Neutrophil (primary cell): ENCODE data around the gene MYO5B.

Experiments
- H3K27ac ChIP-seq: fragments of 200-600 bp; sonication (generic); 2 replicates; pipeline ENCODE4 v1.5.1; 2016; ENCODE audit warnings: mild to moderate bottlenecking, moderate library complexity
- H3K27me3 ChIP-seq: fragments of 200-600 bp; sonication (generic); 2 replicates; pipeline ENCODE4 v1.6.0; 2016; ENCODE audit warnings: mild to moderate bottlenecking
- H3K36me3 ChIP-seq: fragments of 200-600 bp; sonication (generic); 2 replicates; pipeline ENCODE4 v1.5.1; 2017
- H3K4me1 ChIP-seq, 2 experiments: fragments of 200-600 bp in 1 of 2; sonication (generic) in 1 of 2; 1 replicate in 1 of 2; 2 replicates in 1 of 2; pipeline versions ENCODE4 v1.5.1 to v1.6.1; 2013 to 2016; ENCODE audit warnings: low read depth in 1 of 2, low read length in 1 of 2, mild to moderate bottlenecking in 1 of 2, moderate library complexity in 1 of 2; ENCODE audit not compliant: control insufficient read depth in 1 of 2, insufficient read depth in 1 of 2
- H3K4me3 ChIP-seq, 2 experiments: fragments of 200-600 bp in 1 of 2; sonication (generic) in 1 of 2; 1 replicate in 1 of 2; 2 replicates in 1 of 2; pipeline ENCODE4 v1.5.1; 2013 to 2016; ENCODE audit warnings: low read depth in 1 of 2, low read length in 1 of 2, mild to moderate bottlenecking in 1 of 2, moderate library complexity in 1 of 2
- H3K9me3 ChIP-seq: fragments of 200-600 bp; sonication (generic); 2 replicates; pipeline ENCODE4 v1.5.1; 2016
- TF ChIP-seq, protein P1 (sequence below): fragments of 200-600 bp; sonication (generic); IDR thresholded peaks from 2 replicates; pipeline ENCODE4 v1.5.1; 2016; ENCODE audit warnings: antibody characterized with exemption

MYO5B gene

DNA sequence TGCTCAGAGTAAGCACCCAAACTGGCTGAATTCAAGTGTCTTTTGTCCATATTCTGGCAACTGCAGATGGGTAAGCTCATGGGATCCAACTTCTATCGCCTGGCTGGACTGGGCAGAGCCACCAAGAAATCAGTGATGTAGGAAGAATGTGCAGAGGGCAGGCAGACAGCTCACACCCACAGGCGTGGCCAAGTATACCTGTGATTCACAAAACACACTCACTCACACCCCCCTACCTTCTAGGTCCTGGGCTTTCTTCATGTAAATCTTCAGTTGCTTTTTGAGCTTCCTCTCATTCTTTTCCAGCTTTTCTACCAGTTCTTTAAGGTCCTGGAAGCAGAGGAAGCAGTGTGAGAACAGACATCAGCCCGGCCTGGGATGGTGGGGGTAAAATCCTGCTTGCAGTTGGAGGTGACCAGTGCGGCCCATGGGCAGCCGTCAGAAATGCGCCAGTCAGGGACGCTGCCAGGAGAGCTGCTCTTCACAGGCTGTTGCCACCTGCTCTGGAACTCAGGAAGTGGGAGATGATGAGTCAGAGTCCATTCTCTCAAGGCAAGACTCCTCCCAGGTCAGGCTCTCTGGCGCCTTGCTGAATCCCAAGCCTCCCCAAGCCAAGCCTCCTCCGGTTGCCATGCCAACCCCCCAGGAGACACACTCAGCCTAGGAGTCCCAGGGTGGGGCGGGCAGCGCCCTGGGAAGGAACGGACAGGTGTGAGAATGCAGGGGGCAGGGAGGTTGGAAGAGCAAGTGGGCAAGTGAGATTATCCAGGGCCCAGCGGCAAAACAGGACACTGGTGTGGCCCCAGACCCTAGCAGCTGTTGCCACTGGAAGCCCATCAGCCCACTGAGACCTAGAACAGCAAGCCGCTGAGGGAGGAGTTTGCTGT is 345.4 kb downstream of the MYO5B start:
- peaks cover 12% of the 10 kb centered on the region for H3K27me3 ChIP-seq
- no peaks in the 10 kb centered on the region for H3K9me3 ChIP-seq
- H3K36me3 ChIP-seq: no peaks in the 10 kb centered on the region
- no peak overlapping the region for H3K4me3 ChIP-seq
- no peaks in the 10 kb centered on the region for H3K4me1 ChIP-seq
- TF ChIP-seq, protein P1, sequence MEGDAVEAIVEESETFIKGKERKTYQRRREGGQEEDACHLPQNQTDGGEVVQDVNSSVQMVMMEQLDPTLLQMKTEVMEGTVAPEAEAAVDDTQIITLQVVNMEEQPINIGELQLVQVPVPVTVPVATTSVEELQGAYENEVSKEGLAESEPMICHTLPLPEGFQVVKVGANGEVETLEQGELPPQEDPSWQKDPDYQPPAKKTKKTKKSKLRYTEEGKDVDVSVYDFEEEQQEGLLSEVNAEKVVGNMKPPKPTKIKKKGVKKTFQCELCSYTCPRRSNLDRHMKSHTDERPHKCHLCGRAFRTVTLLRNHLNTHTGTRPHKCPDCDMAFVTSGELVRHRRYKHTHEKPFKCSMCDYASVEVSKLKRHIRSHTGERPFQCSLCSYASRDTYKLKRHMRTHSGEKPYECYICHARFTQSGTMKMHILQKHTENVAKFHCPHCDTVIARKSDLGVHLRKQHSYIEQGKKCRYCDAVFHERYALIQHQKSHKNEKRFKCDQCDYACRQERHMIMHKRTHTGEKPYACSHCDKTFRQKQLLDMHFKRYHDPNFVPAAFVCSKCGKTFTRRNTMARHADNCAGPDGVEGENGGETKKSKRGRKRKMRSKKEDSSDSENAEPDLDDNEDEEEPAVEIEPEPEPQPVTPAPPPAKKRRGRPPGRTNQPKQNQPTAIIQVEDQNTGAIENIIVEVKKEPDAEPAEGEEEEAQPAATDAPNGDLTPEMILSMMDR: no peak
- no peak overlapping the region for H3K27ac ChIP-seq

DNA sequence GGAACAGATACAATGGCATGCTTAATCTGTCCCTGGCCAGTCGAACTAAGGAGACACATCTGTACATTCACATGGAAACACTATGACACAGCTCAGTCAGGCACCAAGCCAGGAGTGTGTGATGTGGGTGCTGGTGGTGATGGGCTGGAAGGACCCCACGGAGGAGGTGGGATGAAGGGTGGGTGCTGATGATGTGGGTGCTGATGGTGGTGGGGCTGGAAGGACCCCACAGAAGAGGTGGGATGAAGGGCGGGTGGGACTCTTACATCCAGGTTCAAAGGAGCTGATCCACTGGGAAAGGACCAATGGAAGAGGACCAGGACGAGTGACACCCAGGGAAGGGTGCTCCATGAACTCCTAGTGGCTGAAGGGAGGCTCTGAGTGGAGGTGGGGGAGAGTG is 346.8 kb downstream of the MYO5B start:
- H3K4me3 ChIP-seq: no peak overlapping the region
- H3K9me3 ChIP-seq: no peaks in the 10 kb centered on the region
- H3K36me3 ChIP-seq: no peaks in the 10 kb centered on the region
- TF ChIP-seq, protein P1: no peak
- no peak overlapping the region for H3K27ac ChIP-seq
- peaks cover 12% of the 10 kb centered on the region for H3K27me3 ChIP-seq
- H3K4me1 ChIP-seq: no peaks in the 10 kb centered on the region

DNA sequence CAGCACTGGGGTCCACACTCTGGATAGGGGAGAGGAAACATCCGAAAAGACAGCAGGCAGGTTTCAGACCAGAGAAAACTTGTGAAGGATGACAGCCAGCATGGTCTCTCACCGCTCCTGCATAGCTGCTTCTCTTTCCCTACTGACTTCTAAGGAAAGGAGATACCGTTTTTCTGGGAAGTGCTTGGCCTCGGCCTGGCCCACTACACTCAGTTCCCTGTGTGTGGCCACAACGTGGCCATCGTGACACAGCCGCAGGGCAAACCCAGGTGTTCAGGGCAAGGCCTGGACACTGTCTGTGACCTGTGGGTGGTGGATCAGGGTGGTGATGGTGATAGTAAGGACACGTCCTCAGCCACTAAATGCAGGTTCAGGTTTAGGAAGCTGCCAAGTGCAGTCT is 347.4 kb downstream of the MYO5B start:
- no peak overlapping the region for H3K4me3 ChIP-seq
- no peak overlapping the region for H3K27ac ChIP-seq
- H3K4me1 ChIP-seq: no peaks in the 10 kb centered on the region
- TF ChIP-seq, protein P1: no peak
- H3K27me3 ChIP-seq: peaks cover 12% of the 10 kb centered on the region
- H3K36me3 ChIP-seq: no peaks in the 10 kb centered on the region
- no peaks in the 10 kb centered on the region for H3K9me3 ChIP-seq

DNA sequence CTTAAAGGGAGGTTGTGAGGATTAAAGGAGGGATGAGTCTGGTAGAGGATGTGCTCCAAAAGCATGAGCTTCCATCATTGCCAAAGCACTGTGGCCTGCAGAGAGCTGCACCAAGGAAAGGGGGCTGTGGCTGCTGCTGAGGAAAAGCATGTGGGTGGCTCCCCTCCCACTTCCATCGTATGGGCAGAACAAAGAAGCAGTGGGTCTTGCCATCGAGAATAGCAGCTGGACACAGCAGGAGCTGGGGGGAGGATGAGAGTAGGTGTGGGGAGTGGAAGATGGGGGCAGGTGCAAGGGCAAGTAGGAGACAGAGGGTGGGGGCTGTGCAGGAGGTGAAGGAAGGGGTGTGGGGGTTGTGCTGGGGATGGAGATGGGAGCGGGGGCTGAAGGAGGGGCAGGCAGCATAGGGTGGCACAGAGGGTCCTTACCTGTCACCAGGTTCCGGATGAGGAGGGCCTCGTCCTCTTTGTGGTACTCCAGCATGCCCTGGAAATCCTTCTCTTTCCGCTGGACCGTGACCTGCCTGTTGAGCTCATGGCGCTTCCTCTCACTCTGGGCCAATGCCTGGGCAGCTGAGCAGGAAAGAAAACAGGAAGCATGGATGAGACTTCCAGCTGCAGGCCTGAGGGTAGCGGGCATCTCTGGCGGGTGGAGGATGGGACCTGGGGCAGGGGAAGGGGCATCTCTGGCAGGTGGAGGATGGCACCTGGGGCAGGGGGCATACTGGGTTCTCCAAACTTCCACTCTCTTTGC is 348.1 kb downstream of the MYO5B start:
- peaks cover 12% of the 10 kb centered on the region for H3K27me3 ChIP-seq
- no peak overlapping the region for H3K4me3 ChIP-seq
- no peak overlapping the region for H3K27ac ChIP-seq
- no peaks in the 10 kb centered on the region for H3K4me1 ChIP-seq
- TF ChIP-seq, protein P1: no peak
- H3K9me3 ChIP-seq: no peaks in the 10 kb centered on the region
- no peaks in the 10 kb centered on the region for H3K36me3 ChIP-seq

DNA sequence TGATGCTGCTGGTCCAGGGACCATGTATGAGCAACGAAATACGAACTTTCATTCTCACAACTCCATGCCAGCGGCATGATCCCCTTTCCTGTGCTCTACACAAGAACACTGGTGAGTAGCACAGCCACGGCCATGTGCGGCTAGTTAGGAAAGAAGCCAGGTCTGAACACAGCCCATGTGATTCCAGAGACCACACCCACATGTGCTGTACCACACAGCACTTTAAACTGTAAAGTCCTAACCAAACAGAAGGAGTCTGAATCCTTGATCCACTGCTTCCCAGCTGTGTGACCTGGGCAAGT is 348.6 kb downstream of the MYO5B start:
- peaks cover 12% of the 10 kb centered on the region for H3K27me3 ChIP-seq
- TF ChIP-seq, protein P1: no peak
- no peaks in the 10 kb centered on the region for H3K36me3 ChIP-seq
- H3K9me3 ChIP-seq: no peaks in the 10 kb centered on the region
- no peak overlapping the region for H3K27ac ChIP-seq
- H3K4me3 ChIP-seq: no peak overlapping the region
- no peaks in the 10 kb centered on the region for H3K4me1 ChIP-seq
